Measurements from ENCODE around the gene ZFP91.
"Not testable (repeated sequence)": the region's sequence is repeated elsewhere in the genome, so short reads cannot be mapped to it uniquely, and the experiment has no call there.

The ZFP91 gene

DNA sequence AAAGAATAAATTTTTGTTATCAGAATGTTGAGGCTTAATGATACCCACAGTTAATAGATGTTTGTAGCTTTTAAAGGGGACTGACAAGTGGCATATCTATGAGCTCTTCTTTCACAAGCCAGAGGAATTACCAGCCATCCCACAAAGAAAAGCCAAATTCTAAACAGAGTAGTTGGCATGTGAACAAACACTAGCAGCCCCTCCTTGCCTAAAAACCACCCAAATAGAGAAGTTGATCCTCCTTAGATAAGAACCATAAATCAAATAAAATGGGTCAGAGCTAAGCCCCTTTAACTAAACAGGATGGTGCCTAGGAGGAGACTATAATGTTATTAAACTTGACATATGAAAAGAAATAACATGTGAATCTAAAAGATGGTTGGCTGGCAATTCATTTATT lies 14.6 kb upstream of the ZFP91 start:
- H4K20me1 ChIP-seq: peaks cover 0 to 100% (median 7%) of the 10 kb centered on the region in 11 experiments; a peak in 12 of 22 replicates
- H3K9me3 ChIP-seq (replicated peaks in 1 of 11): no peaks in the 10 kb centered on the region
- no peak overlapping the region for H3K4me2 ChIP-seq
- H3K27ac ChIP-seq: no peak overlapping the region
- peaks cover 0 to 11% (median 2%) of the 10 kb centered on the region in 10 experiments; a peak in 8 of 20 replicates for H3K4me1 ChIP-seq
- H3K27me3 ChIP-seq: no peaks in the 10 kb centered on the region
- no peak overlapping the region for H3K4me3 ChIP-seq
- no peak overlapping the region for H3K9ac ChIP-seq
- TF ChIP-seq Cebpa-rat (IDR thresholded peaks at IDR 0.05): no peak
- peaks cover under 1 to 98% (median 53%) of the 10 kb centered on the region in 11 experiments; a peak in 20 of 22 replicates for H3K36me3 ChIP-seq

DNA sequence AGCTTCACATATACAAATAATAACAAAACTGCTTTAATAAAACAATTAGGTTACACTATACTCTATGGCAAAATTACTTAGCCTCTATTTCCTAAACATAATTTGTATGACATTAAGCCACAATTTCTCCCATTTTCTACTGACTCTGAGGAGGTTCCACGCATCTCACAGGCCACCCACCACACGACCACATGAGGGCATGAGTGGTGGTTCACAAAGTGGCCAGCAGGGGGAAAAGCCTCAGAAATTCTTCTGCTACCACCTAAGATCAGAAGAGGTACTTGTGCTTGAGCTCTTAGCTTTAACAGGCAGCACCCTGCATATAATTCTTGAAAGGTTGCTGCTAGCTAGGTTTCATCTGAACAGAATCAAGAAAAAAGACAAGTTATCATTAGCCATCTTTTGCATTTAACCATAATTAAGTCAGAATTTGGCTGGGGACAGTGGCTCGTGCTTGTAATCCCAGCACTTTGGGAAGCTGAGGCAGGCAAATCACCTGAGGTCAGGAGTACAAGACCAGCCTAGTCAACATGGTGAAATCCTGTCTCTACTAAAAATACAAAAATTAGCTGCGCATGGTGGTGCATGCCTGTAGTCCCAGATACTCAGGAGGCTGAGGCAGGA lies 10.9 kb upstream of the ZFP91 start:
- Histone ChIP-seq H3K4me2 (0 out of 22 replicates have a peak overlapping the region, but pooled peaks of 1 of the 11 experiments have one; percentile 1), H3K27ac (no peak overlapping the region), H3K4me3 (no peak overlapping the region), H3K9me3 (replicated peaks in 1 of 11) (no peaks in the 10 kb centered on the region), H3K36me3 (peaks cover 3 to 79% (median 54%) of the 10 kb centered on the region in 11 experiments; a peak in 20 of 22 replicates), H3K4me1 (peaks cover 4 to 36% (median 6%) of the 10 kb centered on the region in 10 experiments; a peak in 19 of 20 replicates), H3K27me3 (no peaks in the 10 kb centered on the region), H3K9ac (no peak overlapping the region), H4K20me1 (peaks cover 0 to 88% (median 0%) of the 10 kb centered on the region in 11 experiments; a peak in 10 of 22 replicates)
- no peak for TF ChIP-seq Cebpa-rat (IDR thresholded peaks at IDR 0.05)

DNA sequence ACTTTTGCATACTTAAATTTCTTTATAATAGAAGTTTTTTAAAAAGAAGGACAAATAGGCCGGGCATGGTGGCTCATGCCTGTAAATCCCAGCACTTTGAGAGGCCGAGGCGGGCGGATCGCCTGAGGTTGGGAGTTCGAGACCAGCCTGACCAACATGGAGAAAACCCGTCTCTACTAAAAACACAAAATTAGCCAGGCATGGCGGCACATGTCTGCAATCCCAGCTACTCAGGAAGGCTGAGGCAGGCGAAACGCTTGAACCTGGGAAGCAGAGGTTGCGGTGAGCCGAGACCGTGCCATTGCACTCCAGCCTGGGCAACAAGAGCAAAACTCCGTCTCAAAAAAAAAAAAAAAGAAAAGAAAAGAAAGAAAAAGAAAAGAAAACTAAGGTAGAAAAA lies 6.0 kb upstream of the ZFP91 start:
- Histone ChIP-seq H3K4me1 (peaks cover 40 to 59% (median 47%) of the 10 kb centered on the region in 10 experiments), H3K27ac (peak overlapping the region; percentile 89 to 100 (median 100)), H4K20me1 (peaks cover 0 to 38% (median 0%) of the 10 kb centered on the region in 11 experiments; a peak in 9 of 22 replicates), H3K4me2 (peak overlapping the region; percentile 83 to 96 (median 89)), H3K4me3 (peak overlapping the region; percentile 6 to 97 (median 58); a peak in 19 of 20 replicates), H3K9ac (peak overlapping the region; percentile 69 to 100 (median 100)), H3K36me3 (peaks cover 3 to 32% (median 29%) of the 10 kb centered on the region in 11 experiments; a peak in 19 of 22 replicates)
- H3K9me3 ChIP-seq (replicated peaks in 1 of 11); H3K27me3 ChIP-seq: not testable (repeated sequence)

GRCh38 chr11:58573451-58574104 lies 5.3 kb upstream of the ZFP91 start:
- H3K9ac ChIP-seq: peak overlapping the region; percentile 69 to 100 (median 100)
- peaks cover 3 to 26% (median 22%) of the 10 kb centered on the region in 11 experiments; a peak in 19 of 22 replicates for H3K36me3 ChIP-seq
- H3K4me2 ChIP-seq: peak overlapping the region; percentile 83 to 96 (median 89)
- no peaks in the 10 kb centered on the region for H3K9me3 ChIP-seq (replicated peaks in 1 of 11)
- peaks cover 0 to 32% (median 0%) of the 10 kb centered on the region in 11 experiments; a peak in 9 of 22 replicates for H4K20me1 ChIP-seq
- H3K4me3 ChIP-seq: peak overlapping the region; percentile 40 to 97 (median 58); a peak in 19 of 20 replicates
- H3K4me1 ChIP-seq: peaks cover 35 to 52% (median 47%) of the 10 kb centered on the region in 10 experiments
- H3K27me3 ChIP-seq: no peaks in the 10 kb centered on the region
- TF ChIP-seq Cebpa-rat (IDR thresholded peaks at IDR 0.05): peak in 2 of 11 experiments; percentile 8 to 44; a peak in 1 of 22 replicates
- H3K27ac ChIP-seq: peak overlapping the region; percentile 89 to 100 (median 100)

DNA sequence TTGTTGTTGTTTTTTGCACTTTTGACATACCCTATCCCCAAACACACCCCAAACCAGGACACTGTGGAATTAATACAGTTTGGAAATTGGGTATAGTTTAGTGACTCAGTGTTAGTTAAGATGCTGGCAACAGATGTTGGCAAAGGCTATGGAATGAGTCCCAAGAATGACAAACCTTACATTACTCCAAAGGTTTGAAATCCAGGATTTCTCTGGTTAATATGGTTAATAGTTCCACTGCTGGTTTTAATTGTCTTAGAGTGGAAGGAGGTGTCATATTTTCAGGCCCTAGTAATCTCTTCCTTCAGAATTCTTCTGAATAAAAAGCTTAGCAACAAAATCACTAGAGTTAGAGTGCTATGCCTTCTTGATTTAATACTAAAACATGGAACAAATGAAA lies 4.0 kb upstream of the ZFP91 start:
- Histone ChIP-seq H3K4me1 (peaks cover 31 to 52% (median 46%) of the 10 kb centered on the region in 10 experiments), H3K4me2 (peak overlapping the region; percentile 83 to 96 (median 89)), H3K36me3 (peaks cover 0 to 13% (median 9%) of the 10 kb centered on the region in 11 experiments; a peak in 19 of 22 replicates), H3K27ac (peak overlapping the region; percentile 89 to 100 (median 100)), H3K4me3 (peak overlapping the region; percentile 40 to 97 (median 58)), H3K9ac (peak overlapping the region; percentile 86 to 100 (median 100); a peak in 21 of 22 replicates), H3K9me3 (replicated peaks in 1 of 11) (no peaks in the 10 kb centered on the region), H4K20me1 (peaks cover 0 to 19% (median 1%) of the 10 kb centered on the region in 11 experiments; a peak in 10 of 22 replicates), H3K27me3 (no peaks in the 10 kb centered on the region)
- no peak for TF ChIP-seq Cebpa-rat (IDR thresholded peaks at IDR 0.05)

DNA sequence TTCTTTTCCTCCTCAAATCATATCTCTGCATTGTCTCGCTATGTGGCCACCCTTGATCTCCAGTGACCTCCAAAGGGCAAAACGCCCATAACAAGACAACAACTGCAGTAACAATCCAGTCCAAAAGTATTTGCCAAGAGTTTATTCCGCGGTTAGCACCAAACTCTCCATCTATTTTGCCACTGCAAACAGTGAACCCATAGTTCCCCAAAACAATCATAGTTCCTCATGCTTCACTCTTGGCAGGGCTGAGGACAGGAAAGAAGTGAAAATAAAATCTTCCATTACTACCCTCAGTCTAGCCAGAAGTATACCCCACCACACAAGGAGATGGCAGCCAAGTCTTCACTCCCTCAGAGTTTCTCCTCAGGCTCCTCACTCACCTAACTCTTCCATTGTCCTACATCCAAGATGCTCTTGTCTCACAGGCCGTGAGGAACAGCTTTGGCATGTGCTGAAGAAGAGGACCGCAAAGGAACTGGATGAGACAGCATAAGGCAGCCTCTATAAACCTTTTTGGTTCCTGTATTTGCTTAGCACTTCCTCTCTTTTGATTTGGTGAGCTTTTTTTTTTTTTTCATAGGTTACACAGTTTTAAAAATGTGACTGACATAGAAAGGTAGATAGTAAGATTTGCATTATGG lies 3.4 kb upstream of the ZFP91 start, which contains the start of gene LPXN:
Gene LPXN, minus strand, starts transcription at position 480 of the 644 bp plus-strand sequence. Its CDS starts 84 bp downstream, at position 396.
- Histone ChIP-seq H4K20me1 (peaks cover 2 to 20% (median 7%) of the 10 kb centered on the region in 11 experiments; a peak in 18 of 22 replicates), H3K27me3 (no peaks in the 10 kb centered on the region), H3K36me3 (peaks cover 0 to 7% (median 5%) of the 10 kb centered on the region in 11 experiments; a peak in 15 of 22 replicates), H3K27ac (peak within 1 kb of the TSS; percentile 98 to 100 (median 100)), H3K9me3 (replicated peaks in 1 of 11) (no peaks in the 10 kb centered on the region), H3K4me1 (peaks cover 33 to 52% (median 49%) of the 10 kb centered on the region in 10 experiments), H3K9ac (peak within 1 kb of the TSS; percentile 98 to 100 (median 100)), H3K4me2 (peak within 1 kb of the TSS; percentile 83 to 96 (median 89)), H3K4me3 (peak within 1 kb of the TSS; percentile 67 to 98 (median 84))
- no peak for TF ChIP-seq Cebpa-rat (IDR thresholded peaks at IDR 0.05)

GRCh38 chr11:58576887-58577471 lies 1.9 kb upstream of the ZFP91 start:
- TF ChIP-seq Cebpa-rat (IDR thresholded peaks at IDR 0.05): no peak
- H3K27ac ChIP-seq: peak overlapping the region; percentile 98 to 100 (median 100)
- H3K9ac ChIP-seq: peak overlapping the region; percentile 98 to 100 (median 100)
- peaks cover 12 to 24% (median 22%) of the 10 kb centered on the region in 11 experiments; a peak in 20 of 22 replicates for H4K20me1 ChIP-seq
- no peaks in the 10 kb centered on the region for H3K9me3 ChIP-seq (replicated peaks in 1 of 11)
- H3K4me3 ChIP-seq: peak overlapping the region; percentile 67 to 98 (median 84)
- H3K27me3 ChIP-seq: no peaks in the 10 kb centered on the region
- peaks cover 0 to 14% (median 9%) of the 10 kb centered on the region in 11 experiments; a peak in 18 of 22 replicates for H3K36me3 ChIP-seq
- peak overlapping the region; percentile 83 to 96 (median 89) for H3K4me2 ChIP-seq
- H3K4me1 ChIP-seq: peaks cover 43 to 66% (median 62%) of the 10 kb centered on the region in 10 experiments

GRCh38 chr11:58577555-58578135 lies 1.2 kb upstream of the ZFP91 start:
- no peaks in the 10 kb centered on the region for H3K27me3 ChIP-seq
- H3K27ac ChIP-seq: peak overlapping the region; percentile 98 to 100 (median 100)
- H4K20me1 ChIP-seq: peaks cover 18 to 29% (median 28%) of the 10 kb centered on the region in 11 experiments; a peak in 20 of 22 replicates
- H3K9ac ChIP-seq: peak overlapping the region; percentile 98 to 100 (median 100)
- H3K4me1 ChIP-seq: peaks cover 46 to 71% (median 67%) of the 10 kb centered on the region in 10 experiments
- H3K4me2 ChIP-seq: peak overlapping the region; percentile 83 to 96 (median 89)
- no peaks in the 10 kb centered on the region for H3K9me3 ChIP-seq (replicated peaks in 1 of 11)
- H3K4me3 ChIP-seq: peak overlapping the region; percentile 67 to 98 (median 84)
- H3K36me3 ChIP-seq: peaks cover 0 to 16% (median 9%) of the 10 kb centered on the region in 11 experiments; a peak in 18 of 22 replicates
- TF ChIP-seq Cebpa-rat (IDR thresholded peaks at IDR 0.05): peak in 8 of 11 experiments; percentile 12 to 89 (median 50); a peak in 9 of 22 replicates

All from BLaER1 treated with 17β-estradiol and CSF1 and Interleukin-3, amounts not matched to agents 10 nM and 100 nM (cell line).